ENCODE measurements around the gene PMEPA1.

Gene PMEPA1

GRCh38 chr20:57598491-57598890, 111.3 kb downstream of the PMEPA1 start:
- DNase-seq: no peak
